OCI-M2 (cell line): ENCODE results near the gene RPL27A.
A peak's percentile ranks its signal among the peaks of the same experiment; 100 is the strongest.
"Not testable (repeated sequence)": the region's sequence is repeated elsewhere in the genome, so short reads cannot be mapped to it uniquely, and the experiment has no call there.

Source experiments
- DNase-seq: peaks from one replicate; lab custom pipeline; 2025; ENCODE audit not compliant: unreplicated experiment; lab: John Stamatoyannopoulos, UW

Gene RPL27A

DNA sequence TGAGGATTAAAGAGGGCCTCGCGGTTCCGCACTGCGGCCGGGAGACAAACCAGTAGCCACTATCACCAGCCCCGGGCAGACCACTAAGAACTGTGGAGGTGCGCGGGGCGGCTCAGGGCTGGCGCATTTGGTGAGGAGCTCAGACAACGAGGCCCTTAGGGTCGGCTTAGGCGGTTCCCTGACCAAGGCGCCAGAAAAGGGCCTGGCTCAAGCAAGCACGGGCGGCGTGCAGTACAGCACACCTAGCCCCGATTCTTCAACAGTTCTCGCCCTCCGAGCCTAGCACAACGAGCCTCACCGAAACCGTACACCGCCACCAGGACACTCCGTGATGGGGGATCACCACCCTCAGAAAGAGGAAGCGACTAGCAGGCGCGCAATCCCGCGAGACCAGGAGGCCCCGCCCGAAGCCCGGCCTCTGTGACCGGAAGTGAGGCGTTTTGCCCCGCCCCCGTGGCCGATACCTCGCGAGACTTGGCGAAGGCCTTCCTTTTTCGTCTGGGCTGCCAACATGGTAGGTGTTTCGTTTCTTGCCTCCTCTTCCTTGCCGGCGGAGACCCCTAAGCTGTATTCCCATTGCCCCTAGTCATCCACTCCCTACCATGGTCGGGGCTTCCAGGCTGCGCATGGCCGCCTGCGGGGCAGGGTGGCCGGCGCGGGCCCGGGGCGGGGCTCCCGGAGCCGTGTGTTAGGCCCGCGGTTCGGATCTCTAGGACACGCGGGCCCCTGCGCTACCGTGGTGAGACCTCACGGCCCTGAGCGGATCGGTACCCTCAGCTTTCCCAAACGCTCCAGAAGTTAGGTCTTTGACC lies at the start of gene RPL27A, which contains the start of gene TRIM66:
Gene RPL27A (plus strand): TSS at position 490 of the 812 bp plus-strand sequence. CDS start 22 bp downstream, at position 512.
Gene TRIM66 (minus strand): TSS at position 363 of the 812 bp plus-strand sequence. CDS start 10,391 bp downstream, outside the sequence.
- peak; percentile 76 for DNase-seq

DNA sequence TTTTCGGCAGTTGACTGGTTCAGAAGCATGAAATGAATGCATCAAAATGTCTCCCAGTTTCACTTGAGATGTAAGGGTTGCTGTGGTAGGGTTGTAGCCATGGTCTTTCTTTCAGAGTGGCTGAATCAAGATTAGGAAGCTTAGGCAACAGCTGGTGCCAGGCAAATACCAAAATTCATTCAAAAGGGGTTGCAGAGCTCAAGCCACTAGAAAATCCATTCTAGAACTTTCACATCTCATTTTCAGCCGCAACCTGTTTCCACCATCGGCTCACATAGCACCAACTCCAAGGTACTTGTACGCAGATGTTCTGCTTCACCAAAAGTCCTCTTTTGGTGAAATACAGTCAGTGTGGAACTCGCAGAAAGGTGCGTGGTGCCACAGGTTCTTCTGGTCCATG lies 48.1 kb upstream of the RPL27A start:
- DNase-seq = no peak

DNA sequence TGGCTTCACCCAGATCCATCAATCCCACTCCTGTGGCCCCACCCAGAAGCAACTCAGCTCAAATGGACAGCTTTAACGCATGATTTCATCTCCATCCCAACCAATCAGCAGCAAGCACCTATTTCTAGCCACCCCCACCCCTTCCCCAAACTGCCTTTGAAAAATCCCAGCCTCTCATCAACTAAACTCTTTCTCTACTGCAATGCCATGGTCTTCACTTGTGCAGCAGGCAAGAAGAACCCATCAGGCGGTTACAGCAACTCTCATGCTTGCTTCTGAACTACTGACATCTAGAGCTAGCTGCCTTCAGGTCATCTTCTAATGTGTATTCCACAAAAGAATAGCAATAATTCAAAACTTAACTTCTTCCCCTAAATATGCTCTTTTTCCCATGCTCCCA lies 46.5 kb upstream of the RPL27A start:
- no peak for DNase-seq

DNA sequence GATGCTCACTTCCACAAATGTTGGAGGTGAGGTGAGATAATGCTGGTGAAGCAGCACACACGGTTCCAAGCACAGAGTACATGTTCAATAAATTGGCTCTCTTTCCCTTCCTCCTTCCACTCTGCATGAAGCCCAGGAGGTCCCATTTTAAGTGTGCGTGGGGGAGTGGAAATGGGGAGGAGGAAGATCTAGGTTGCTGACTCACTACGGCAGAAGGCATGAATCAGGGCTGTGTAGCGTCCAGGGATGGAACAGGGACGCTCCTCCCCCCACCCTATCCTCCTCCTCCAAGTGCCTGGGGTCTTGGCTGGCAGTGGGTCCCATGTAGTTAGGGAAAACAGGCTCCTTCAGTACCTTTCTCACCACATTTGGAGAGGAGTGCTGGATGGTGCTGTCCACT lies 44.3 kb upstream of the RPL27A start:
- DNase-seq = no peak

DNA sequence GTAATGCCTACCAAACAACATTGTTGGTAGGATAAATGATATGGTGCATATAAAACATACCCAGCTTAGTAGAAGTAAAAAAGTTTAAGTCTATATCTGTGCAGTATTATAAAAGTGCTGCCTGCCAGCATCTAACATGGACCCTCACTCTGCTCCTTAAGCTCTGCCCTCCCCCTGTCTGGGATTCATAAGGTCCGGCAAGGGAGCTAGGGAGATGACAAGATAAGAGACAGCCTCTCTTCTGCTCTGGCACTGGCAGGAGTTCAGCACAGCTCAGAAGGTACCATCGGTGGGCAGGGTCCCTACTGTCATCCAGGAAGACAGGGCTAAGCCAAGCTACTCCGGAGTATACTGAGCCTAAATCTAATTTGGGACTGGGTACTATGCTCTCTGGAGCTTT lies 42.9 kb upstream of the RPL27A start:
- no peak for DNase-seq

DNA sequence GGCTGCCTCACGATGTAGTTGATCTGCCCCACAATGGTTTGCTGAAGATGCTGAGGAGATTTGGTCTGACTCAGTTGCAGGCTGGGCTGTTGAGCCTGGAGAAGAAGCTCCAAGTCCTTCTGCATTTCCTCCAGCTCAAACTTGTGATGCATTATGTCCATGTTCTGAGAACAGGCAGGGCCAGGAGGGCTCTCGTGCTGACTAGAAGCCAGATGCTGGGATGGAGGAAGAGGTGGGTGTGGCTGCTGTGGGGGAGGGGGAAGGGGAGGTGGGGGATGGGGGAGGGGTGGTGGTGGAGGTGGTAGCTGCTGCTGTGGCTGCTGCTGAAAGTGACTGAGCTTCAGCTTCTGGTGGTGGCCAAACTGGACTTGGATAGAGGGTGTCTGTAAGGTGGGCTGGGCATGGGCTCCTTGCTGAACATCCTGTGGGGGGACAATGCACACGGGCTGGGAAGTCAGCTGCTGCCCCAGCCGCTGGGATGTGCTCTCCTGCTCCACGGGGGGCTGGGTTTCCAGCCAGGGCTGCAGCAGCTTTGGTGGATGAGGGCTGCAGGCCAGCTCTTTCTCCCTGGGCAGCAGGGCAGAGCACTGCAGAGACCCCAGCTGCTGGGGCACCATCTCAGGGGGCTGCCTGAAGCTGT lies 42.2 kb upstream of the RPL27A start:
- DNase-seq = no peak

DNA sequence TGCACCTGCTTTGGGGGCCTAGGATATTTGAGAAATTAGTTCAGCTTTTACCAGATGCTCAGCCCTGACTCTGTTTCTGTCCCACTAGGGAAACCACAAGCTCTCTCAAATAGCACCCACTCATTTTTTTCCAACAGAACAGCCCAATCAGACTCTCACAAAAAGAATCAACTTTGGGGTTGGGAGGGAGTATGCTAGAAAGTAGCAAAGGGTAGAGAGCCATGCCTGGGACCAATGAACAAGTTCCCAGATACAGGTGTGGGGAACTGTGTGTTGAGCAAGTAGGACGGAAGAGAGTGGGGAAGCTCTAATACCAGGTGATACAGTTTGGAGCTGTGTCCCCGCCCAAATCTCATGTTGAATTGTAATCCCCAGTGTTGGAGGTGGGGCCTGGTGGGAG lies 41.3 kb upstream of the RPL27A start:
- DNase-seq = no peak

DNA sequence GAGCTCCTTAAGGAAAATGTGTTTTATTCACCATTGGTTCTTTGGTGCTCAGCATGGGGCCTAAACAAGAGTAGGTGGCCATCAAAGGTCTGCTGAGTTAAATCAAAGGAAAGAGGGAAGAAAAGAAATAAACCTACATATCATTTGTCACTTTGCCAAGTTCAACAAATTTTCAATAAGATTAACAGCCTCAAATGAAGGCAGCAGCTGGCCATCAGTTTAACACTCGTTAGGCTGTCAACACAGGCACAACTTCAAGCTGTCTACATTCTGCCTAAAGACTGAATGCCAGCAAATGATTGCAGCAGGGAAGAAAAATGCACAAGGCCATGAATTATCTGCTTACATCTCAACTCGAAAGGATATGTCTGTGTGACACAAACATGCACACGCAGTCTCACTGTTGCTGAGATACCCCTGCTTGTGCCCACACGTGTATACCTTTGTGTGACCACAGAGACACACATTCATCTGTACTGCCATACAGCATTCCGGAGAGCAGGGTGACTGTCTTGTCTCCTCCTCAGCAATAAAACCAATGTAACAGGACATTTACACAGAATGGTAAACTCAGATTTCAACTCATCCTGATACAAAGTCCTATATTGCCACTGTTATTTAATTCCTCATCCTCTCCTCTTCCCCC lies 40.3 kb upstream of the RPL27A start:
- DNase-seq = no peak

DNA sequence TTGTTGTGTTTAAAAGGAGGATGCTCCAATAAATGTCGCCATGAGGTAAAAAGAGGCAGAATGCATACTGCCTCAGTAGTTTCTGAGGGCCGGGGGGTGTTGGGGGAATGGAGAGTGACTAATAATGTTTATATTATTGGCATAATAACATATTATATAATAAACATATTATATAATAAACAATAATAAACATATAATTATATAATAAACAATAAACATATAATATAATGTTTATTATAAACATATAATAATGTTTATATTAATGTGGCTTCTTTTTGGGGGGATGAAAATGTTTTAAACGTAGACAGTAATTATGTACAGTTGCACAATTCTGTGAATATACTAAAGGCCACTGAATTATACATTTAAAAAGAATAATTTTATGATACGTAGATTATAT lies 35.7 kb upstream of the RPL27A start:
- no peak for DNase-seq

DNA sequence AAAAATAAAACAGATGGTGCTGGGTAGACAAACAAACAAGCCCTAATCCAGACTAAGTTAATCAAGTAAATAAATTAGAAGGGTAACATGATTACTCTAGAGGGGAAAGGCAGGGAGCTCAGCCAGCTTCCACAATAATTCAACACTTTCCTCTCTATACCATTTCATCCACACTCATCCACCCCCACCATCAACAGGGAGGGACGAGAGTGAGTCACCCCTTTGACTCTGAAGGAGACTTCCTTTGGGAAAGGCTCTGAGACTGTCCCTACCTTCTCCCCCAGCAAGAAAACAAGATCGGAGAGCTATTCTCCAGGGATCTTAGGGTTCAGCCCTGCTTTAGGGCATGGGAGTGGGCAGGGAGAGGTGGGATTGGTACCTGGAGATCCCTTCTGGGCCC lies 33.2 kb upstream of the RPL27A start:
- DNase-seq = no peak

DNA sequence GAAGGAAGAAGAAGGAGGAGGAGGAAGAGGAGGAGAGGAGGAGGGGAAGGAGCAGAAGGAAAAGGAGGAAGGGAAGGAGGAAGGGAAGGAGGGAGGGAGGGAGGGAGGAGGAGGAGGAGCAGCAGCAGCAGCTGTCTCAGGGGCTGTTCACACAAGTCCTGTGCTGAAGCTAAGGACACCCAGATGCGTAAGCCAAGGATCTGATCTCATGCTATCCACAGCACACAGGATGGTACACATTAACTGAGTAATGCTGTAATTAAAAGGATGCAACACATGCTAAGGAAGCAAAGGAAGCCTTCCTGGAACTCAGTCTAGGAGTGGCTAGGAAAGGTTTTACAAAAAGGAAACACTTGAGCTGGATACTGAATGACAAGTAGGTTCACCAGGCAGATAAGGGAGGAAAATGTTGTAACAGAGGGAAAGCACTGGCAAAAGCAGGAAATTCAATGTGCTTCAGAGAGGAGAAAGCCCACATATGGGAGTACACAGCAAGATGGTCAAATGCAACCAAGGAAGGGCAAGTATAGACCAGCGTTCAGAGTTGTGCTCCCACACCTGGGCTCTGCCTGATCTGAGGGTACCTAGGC lies 32.1 kb upstream of the RPL27A start:
- no peak for DNase-seq

DNA sequence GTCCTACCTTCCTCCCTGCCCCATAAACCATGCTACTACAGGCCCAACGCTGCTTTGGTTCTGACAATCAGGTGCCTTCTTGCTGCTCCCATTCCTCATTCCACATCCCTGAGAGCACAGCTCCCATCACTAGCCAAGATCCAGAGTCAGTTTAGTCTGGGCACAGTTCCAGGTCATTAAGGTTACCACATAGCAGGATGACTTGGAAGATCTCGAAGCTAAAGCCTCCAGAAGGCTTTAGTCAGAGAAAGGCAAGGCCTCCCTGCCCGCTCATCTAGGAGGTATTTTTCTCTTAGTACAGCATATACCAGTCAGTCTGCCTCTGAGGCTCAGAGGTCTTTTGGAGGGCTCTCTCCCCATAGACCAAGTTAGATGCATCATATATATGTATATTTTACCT lies 30.5 kb upstream of the RPL27A start:
- DNase-seq = no peak

DNA sequence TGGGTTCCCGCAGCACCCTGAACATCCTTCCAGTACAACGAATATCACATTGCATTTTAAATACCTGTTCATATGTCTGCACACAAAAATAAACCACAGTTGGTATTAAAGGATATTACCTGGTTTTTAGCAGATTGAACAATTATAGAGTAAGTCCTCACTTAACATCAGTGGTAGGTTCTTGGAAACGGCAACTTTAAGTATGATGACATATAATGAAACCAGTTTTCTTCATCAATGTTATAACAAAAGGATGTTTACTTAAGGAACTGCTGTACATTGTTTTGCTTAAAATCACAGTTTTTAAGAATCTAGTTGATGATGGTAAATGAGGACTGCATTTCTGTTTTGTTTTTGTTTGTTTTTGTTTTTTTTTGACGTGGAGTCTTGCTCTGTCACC lies 28.1 kb upstream of the RPL27A start:
- no peak for DNase-seq

DNA sequence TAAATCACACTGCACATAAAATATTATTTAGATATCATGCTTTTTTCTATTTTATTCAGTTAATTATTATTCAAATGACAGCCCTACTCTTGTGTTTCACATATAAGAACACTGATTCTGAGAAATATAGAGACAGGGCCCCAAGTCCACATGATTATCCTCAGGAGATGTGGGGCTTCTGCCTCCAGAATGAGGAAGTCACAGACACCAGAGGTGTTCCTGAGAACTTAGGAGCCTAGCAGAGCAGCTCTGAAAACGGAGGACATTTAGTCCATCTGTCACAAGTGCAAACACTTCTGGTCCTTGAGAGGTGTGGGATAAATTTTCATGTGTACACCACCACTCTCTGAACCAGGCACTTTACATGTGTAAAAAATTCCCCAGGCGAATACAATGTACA lies 26.3 kb upstream of the RPL27A start:
- no peak for DNase-seq

DNA sequence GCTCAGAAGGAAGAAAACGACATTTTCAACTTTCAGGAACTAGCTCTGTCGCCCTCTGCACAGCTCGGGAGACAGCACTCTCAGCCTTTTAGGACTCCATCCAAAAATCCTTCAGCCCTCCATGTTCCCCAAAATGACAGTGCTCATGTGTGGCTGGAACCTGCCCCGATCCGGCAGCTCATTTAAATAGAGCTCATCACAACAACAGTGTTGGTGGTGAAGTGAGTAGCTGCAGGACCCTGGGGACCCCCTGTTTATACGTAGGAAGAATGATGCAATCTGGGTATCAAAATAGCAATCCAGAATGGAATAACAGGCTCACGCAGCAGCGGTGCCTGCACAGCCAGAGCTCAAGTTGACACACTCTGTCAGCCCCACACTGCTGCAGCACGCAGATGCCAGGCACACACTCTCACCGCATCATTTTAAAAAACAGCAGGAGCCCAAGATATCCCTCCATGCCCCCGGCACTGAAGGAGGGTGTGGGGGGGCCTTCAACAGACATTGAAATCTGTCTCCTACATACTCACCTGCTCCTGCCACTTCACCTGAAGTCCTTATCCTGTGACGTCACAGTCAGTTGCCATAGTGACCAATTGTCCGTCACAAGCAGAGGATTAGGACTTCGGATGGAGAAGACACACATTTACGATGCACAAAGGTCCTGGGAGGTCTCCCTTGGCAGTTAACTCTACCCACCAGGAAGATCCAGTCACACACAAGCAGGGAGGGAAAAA lies 24.1 kb upstream of the RPL27A start:
- no peak for DNase-seq

DNA sequence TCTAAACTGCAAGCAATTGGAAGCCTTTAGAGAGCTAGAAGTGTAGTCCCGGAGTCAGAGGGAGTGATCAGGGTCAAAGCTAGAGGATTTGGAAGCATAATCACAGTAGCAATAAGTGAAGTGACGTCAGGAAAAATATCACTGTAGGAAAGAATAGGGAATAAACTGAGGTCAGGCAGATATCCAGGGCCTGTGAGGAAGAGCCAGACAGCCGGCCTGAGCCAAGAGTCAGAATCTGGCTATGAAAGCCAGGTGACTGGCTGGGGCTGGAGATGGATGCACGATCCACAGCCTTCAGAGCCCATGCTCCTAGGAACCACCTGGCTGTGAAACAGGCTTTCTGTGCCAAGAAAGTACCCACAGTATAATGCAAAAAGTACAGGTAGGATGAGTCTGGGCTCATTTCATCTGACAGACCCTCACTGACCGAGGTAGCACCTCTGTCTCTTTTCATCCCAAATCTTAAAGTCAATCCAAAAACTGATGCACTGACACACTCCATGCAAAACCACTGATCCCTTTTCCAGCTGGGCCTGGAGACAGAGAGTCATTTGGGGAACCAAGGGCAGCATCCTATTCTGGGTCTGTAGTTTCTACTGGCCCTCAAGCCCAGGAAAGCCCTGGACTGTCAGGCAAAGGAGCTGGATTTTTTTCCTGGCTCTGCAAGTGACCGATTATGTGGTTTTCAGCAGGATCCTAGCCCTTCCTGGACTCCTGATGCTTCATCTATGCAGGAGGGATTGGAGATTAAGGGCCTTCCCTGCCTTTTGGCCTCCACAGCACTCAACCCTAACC lies 21.4 kb upstream of the RPL27A start:
- no peak for DNase-seq

DNA sequence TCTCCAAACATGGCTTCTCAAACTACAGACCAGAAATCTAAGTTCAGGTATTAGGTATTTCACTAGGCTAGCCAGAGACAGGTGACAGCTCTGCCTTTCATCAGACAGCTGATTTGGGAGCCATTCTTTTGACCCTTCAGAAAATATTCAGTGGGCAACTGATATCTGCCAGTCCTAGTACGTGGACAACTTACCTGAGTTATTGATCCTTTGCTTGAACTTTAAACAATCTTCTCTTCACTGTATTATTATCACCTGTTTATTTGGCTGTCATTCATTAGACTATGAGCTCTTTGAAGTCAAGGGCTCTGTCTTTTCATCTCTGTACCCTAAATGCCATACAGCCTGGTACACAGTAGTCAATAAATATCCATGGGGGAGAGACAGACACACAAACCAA lies 17.4 kb upstream of the RPL27A start:
- DNase-seq = no peak

DNA sequence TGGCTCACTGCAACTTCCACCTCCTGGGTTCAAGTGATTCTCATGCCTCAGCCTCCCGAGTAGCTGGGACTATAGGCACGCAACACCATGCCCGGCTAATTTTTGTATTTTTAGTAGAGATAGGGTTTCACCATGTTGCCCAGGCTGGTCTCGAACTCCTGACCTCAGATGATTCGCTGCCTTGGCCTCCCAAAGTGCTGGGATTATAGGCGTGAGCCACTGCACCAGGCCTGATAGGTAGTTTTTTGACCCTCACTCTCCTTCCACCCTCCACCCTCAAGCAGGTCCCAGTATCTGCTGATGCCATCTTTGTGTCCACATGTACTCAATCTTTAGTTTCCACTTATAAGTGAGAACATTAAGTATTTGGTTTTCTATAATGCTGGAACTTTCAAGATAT lies 12.5 kb upstream of the RPL27A start:
- not testable (repeated sequence) for DNase-seq

DNA sequence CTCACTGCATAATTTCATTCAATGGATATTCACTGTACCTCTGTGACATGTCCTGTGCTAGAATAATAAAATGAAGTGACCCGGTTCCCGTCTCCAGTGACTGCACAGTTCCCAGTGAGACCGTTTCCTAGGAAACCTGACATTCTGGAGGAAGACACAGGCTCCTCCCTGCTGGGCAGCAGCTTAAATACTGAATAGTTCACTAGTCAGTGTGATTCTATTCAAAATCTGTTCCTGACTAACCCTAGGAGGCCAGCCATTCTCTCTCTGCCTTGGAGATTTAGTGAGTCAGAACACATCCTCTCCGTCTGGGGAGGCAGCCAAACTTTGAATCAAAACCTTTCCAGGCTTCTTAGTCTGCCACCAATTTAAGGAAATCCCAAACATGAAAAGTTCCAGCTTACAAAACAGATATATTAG lies 11.4 kb upstream of the RPL27A start:
- DNase-seq = no peak

DNA sequence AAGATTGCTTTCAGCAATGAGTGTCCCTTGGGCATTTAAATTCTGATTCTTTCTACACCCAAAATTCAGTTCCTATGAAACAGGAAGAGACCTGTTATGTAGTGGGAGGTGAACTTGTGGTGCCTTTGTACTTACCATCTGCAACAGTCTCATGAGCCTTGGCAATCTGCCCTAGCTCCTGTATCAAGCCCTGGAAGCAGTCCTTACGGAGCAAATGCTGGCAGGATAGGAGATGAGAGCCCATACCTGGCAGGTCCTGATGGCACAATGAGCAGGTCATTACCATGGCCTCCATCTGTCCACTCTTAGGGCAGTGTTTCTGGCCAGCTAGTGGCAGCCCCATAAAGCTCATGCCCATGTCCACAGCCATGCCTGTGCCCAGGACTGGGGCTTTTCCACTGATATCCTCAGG lies 10.9 kb upstream of the RPL27A start:
- DNase-seq = no peak
